DND-41 (cell line): Measurements from ENCODE around the gene RDH5.

Source experiments
- ATAC-seq: fragments of 200-7000 bp; cut with Tn5 transposase; 3 replicates; pipeline ENCODE4 v1.9.1; 2021; ENCODE audit warnings: low read depth; ENCODE audit not compliant: insufficient read depth
- DNase-seq: peaks from one replicate; pipeline ENCODE4 v3.0.0-alpha.2; 2020
- H2AFZ ChIP-seq: 2 replicates; pipeline ENCODE4 v1.6.0; 2012; ENCODE audit warnings: low read depth, low read length
- H3K27ac ChIP-seq: 2 replicates; pipeline ENCODE4 v1.5.1; 2012; ENCODE audit warnings: low read length, inconsistent platforms
- H3K27me3 ChIP-seq: fragments of 200-600 bp; sonication (generic); 2 replicates; pipeline ENCODE4 v1.6.0; 2012; ENCODE audit warnings: low read length, mild to moderate bottlenecking, inconsistent platforms; ENCODE audit not compliant: insufficient read depth, poor library complexity
- H3K36me3 ChIP-seq: 2 replicates; pipeline ENCODE4 v1.5.1; 2012; ENCODE audit warnings: low read length, inconsistent platforms; ENCODE audit not compliant: insufficient read depth
- H3K4me1 ChIP-seq: 2 replicates; pipeline ENCODE4 v1.5.1; 2012; ENCODE audit warnings: mild to moderate bottlenecking, low read length; ENCODE audit not compliant: insufficient read depth
- H3K4me2 ChIP-seq: 2 replicates; pipeline ENCODE4 v1.6.0; 2012; ENCODE audit warnings: mild to moderate bottlenecking, moderate library complexity, low read length, inconsistent platforms; ENCODE audit not compliant: insufficient read depth
- H3K4me3 ChIP-seq, 2 experiments: fragments of 200-600 bp in 1 of 2; shearing (Covaris generic) in 1 of 2; 2 replicates each; pipeline ENCODE4 v1.5.1; 2012 to 2016; ENCODE audit warnings: inconsistent platforms in 2 of 2, low read length in 2 of 2, mild to moderate bottlenecking in 2 of 2, low read depth in 1 of 2, moderate library complexity in 1 of 2
- H3K79me2 ChIP-seq: 2 replicates; pipeline ENCODE4 v1.6.0; 2012; ENCODE audit warnings: low read length, inconsistent platforms; ENCODE audit not compliant: insufficient read depth
- H3K9ac ChIP-seq: 2 replicates; pipeline ENCODE4 v1.6.0; 2012; ENCODE audit warnings: low read depth, mild to moderate bottlenecking, inconsistent platforms, low read length, moderate library complexity
- H3K9me3 ChIP-seq: 2 replicates; pipeline ENCODE4 v1.5.1; 2012; ENCODE audit warnings: low read length, moderate library complexity, mild to moderate bottlenecking, inconsistent platforms; ENCODE audit not compliant: insufficient read depth, severe bottlenecking
- H4K20me1 ChIP-seq: 2 replicates; pipeline ENCODE4 v1.6.0; 2012; ENCODE audit warnings: low read length; ENCODE audit not compliant: insufficient read depth
- CTCF ChIP-seq: IDR thresholded peaks from 2 replicates; pipeline ENCODE4 v1.5.1; 2012; ENCODE audit warnings: borderline replicate concordance, low read length, moderate library complexity, mild to moderate bottlenecking; ENCODE audit not compliant: poor library complexity, severe bottlenecking; ENCODE audit errors: extremely low read depth
- EZH2 ChIP-seq: IDR thresholded peaks from 3 replicates; pipeline ENCODE4 v1.6.1; 2012; ENCODE audit warnings: borderline replicate concordance, low read depth, mild to moderate bottlenecking, moderate library complexity, low read length, inconsistent platforms; ENCODE audit not compliant: severe bottlenecking

Gene RDH5

GRCh38 chr12:55718015-55718414 is 2.2 kb upstream of the RDH5 start:
- Histone ChIP-seq H3K9me3 (no peaks in the 10 kb centered on the region), H3K27ac (peak overlapping the region; percentile 16; the same call in 1 of the 2 replicates), H3K27me3 (no peaks in the 10 kb centered on the region), H2AFZ (no peak overlapping the region), H3K4me3 (0 out of 4 replicates have a peak overlapping the region, but pooled peaks of 1 of the 2 experiments have one; percentile 70), H3K9ac (no peak overlapping the region; the same call in 1 of the 2 replicates), H4K20me1 (no peaks in the 10 kb centered on the region), H3K4me1 (peaks cover 31% of the 10 kb centered on the region), H3K4me2 (peak overlapping the region; percentile 97; the same call in 1 of the 2 replicates), H3K79me2 (peaks cover 24% of the 10 kb centered on the region), H3K36me3 (peaks cover 35% of the 10 kb centered on the region)
- ATAC-seq (no peak), DNase-seq (no peak)
- TF ChIP-seq CTCF (no peak), EZH2 (no peak)

- Histone ChIP-seq H3K4me1 (peaks cover 31% of the 10 kb centered on the region), H3K4me2 (peak overlapping the region; percentile 8; the same call in 1 of the 2 replicates), H3K9ac (no peak overlapping the region; the same call in 1 of the 2 replicates), H2AFZ (no peak overlapping the region), H3K36me3 (peaks cover 37% of the 10 kb centered on the region), H3K9me3 (no peaks in the 10 kb centered on the region), H4K20me1 (no peaks in the 10 kb centered on the region), H3K27ac (no peak overlapping the region), H3K4me3 (no peak overlapping the region), H3K27me3 (no peaks in the 10 kb centered on the region), H3K79me2 (peaks cover 24% of the 10 kb centered on the region)
- ATAC-seq (no peak), DNase-seq (no peak)
- TF ChIP-seq CTCF (no peak), EZH2 (no peak)
Measured at GRCh38 chr12:55718624-55719275, 1.4 kb upstream of the RDH5 start.

- Histone ChIP-seq H4K20me1 (no peaks in the 10 kb centered on the region; the same call in 1 of the 2 replicates), H3K79me2 (peaks cover 24% of the 10 kb centered on the region), H3K36me3 (peaks cover 43% of the 10 kb centered on the region), H3K4me2 (no peak overlapping the region), H3K4me3 (no peak overlapping the region), H2AFZ (no peak overlapping the region), H3K4me1 (peaks cover 31% of the 10 kb centered on the region), H3K9me3 (no peaks in the 10 kb centered on the region), H3K27ac (no peak overlapping the region), H3K9ac (no peak overlapping the region), H3K27me3 (no peaks in the 10 kb centered on the region)
- no peak for ATAC-seq
- TF ChIP-seq CTCF, result no peak
- no peak for TF ChIP-seq EZH2
- DNase-seq, result no peak
Measured at GRCh38 chr12:55719371-55719770, 822 bp upstream of the RDH5 start.
